Activated T-helper 2 cell treated with anti-CD3 and anti-CD28 coated beads, Interferon-gamma antibody, Interleukin-2, Interleukin-4, amounts not matched to agents 10 μg/mL and 5 μg/mL and 100 μg/mL, durations not matched to agents 14 hours and 24 hours and 36 hours (primary cell): ENCODE data around the gene UFSP2. TPM values are rescaled to one million over a fixed set of nuclear protein-coding genes. Genes with fewer than 3 reads are reported as not detected.

Experiments used
- DNase-seq: peaks from one replicate; pipeline ENCODE4 v3.0.0; 2021; ENCODE audit warnings: low spot score
- H3K27ac Mint-ChIP-seq: one replicate; pipeline ENCODE4 v1.8.0; 2021; ENCODE audit warnings: mixed read lengths
- H3K27me3 Mint-ChIP-seq: one replicate; pipeline ENCODE4 v1.8.0; 2021; ENCODE audit warnings: low read depth, mixed read lengths
- H3K36me3 Mint-ChIP-seq: one replicate; pipeline ENCODE4 v1.8.0; 2021; ENCODE audit warnings: low read depth, mixed read lengths
- H3K4me1 Mint-ChIP-seq: one replicate; pipeline ENCODE4 v1.8.0; 2021; ENCODE audit warnings: low read depth, mixed read lengths
- H3K4me3 Mint-ChIP-seq: one replicate; pipeline ENCODE4 v1.8.0; 2021; ENCODE audit warnings: low read depth, mild to moderate bottlenecking, moderate library complexity, mixed read lengths
- H3K9me3 Mint-ChIP-seq: one replicate; pipeline ENCODE4 v1.8.0; 2021; ENCODE audit warnings: mixed read lengths
- intact Hi-C: fragments of 100-400 bp; cut with micrococcal nuclease; formaldehyde crosslinking; loops from one replicate; pipeline ENCODE4 v1.15.1; 2023
- total RNA-seq: library from RNA; stranded (reverse); gene quantifications from 2 replicates; pipeline ENCODE4 v1.2.3, GENCODE V29; 2022

UFSP2 gene
- total RNA-seq, 1 donor from 2014 or later, result 26.4 TPM

DNA sequence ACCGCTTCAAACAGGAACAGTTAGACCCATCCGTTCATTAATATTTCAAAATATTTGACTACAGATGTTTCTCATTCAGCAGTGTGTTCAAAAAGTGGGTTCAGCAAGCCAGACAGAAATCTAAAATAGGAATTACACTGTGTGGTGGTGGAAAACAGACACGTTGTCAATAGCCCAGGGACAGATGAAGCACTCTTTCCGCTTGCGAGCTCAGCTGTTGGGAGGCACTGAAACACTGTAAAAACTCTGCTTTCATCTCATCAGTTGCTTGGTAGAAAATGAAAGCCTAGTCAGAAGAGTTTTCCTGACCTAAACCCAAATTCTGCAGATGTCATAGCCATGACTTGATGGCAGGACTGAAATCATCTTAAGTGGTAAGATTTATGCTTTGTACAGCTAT, 68.6 kb downstream of the UFSP2 start:
- Mint-ChIP-seq H3K27ac (peak overlapping the region; percentile 50), H3K36me3 (peaks cover 17% of the 10 kb centered on the region), H3K4me3 (no peak overlapping the region), H3K27me3 (no peaks in the 10 kb centered on the region), H3K9me3 (no peaks in the 10 kb centered on the region), H3K4me1 (peaks cover 9% of the 10 kb centered on the region)
- no peak for DNase-seq
- intact Hi-C loops, result loop anchor here (2.0 kb wide), 1 partner anchor 14 kb away; no protein-coding TSS in a partner anchor

DNA sequence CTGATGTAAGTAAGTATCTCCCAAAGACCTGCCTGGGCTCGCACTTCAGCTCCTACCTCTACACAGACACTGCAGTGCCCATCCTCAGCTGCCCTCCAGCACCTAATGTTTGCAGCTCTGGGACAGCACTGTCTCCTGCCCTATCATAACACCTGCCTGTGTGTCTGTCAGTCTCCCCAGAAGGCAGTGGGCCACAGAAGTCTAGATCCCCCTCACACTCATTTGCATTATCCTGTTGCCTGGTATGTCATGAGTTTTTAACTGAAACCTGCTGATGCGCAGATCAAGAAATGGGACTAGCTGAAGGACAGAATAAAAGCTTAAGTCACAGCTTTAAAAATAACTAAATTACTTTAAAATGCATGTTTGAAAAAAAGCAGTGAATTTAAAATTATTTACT, 73.0 kb downstream of the UFSP2 start:
- H3K36me3 Mint-ChIP-seq, result peaks cover 40% of the 10 kb centered on the region
- intact Hi-C loops, result no loop called here
- peaks cover 7% of the 10 kb centered on the region for H3K4me1 Mint-ChIP-seq
- H3K27ac Mint-ChIP-seq, result no peak overlapping the region
- H3K9me3 Mint-ChIP-seq, result no peaks in the 10 kb centered on the region
- no peak overlapping the region for H3K4me3 Mint-ChIP-seq
- H3K27me3 Mint-ChIP-seq, result no peaks in the 10 kb centered on the region
- no peak for DNase-seq

GRCh38 chr4:185352202-185352601, 73.6 kb downstream of the UFSP2 start:
- H3K27ac Mint-ChIP-seq, result no peak overlapping the region
- no peaks in the 10 kb centered on the region for H3K27me3 Mint-ChIP-seq
- peaks cover 40% of the 10 kb centered on the region for H3K36me3 Mint-ChIP-seq

GRCh38 chr4:185351691-185352090, 74.1 kb downstream of the UFSP2 start:
- Mint-ChIP-seq H3K4me3 (no peak overlapping the region), H3K4me1 (peaks cover 6% of the 10 kb centered on the region), H3K27ac (no peak overlapping the region), H3K27me3 (no peaks in the 10 kb centered on the region), H3K9me3 (no peaks in the 10 kb centered on the region), H3K36me3 (peaks cover 45% of the 10 kb centered on the region)
- no peak for DNase-seq
- intact Hi-C loops, result no loop called here

More at GRCh38 chr4:185352202-185352601, 73.6 kb downstream of the UFSP2 start:
- no peak overlapping the region for H3K4me3 Mint-ChIP-seq
- intact Hi-C loops, result no loop called here
- no peaks in the 10 kb centered on the region for H3K9me3 Mint-ChIP-seq
- no peak for DNase-seq
- H3K4me1 Mint-ChIP-seq, result peaks cover 6% of the 10 kb centered on the region

Other genes with a start within 250 kb of the UFSP2 start
- 44.1 and 46.9 TPM in 2 replicates for gene CFAP97, start 222.0 kb downstream of the UFSP2 start, total RNA-seq
- 24.1 and 25.0 TPM in 2 replicates for gene SNX25, start 216.4 kb downstream of the UFSP2 start, total RNA-seq
- gene LRP2BP, start 30.0 kb downstream of the UFSP2 start, total RNA-seq, result 0.55 and 0.67 TPM in 2 replicates
- gene ANKRD37, start 29.1 kb downstream of the UFSP2 start, total RNA-seq, result 23.0 and 23.4 TPM in 2 replicates
- not detected in 2 replicates for gene CCDC110, start 45.8 kb upstream of the UFSP2 start, total RNA-seq
- 2.5 and 3.2 TPM in 2 replicates for gene PDLIM3, start 109.5 kb upstream of the UFSP2 start, total RNA-seq